HG03045 (cell line): ENCODE data around the gene DPEP1.
A peak's percentile ranks its signal among the peaks of the same experiment; 100 is the strongest.

ENCODE experiments used
- ATAC-seq: cut with Tn5 transposase; IDR thresholded peaks from one replicate; pipeline ENCODE4 v1.9.1; 2021; ENCODE audit warnings: mild to moderate bottlenecking, moderate library complexity; ENCODE audit not compliant: unreplicated experiment

The DPEP1 gene

DNA sequence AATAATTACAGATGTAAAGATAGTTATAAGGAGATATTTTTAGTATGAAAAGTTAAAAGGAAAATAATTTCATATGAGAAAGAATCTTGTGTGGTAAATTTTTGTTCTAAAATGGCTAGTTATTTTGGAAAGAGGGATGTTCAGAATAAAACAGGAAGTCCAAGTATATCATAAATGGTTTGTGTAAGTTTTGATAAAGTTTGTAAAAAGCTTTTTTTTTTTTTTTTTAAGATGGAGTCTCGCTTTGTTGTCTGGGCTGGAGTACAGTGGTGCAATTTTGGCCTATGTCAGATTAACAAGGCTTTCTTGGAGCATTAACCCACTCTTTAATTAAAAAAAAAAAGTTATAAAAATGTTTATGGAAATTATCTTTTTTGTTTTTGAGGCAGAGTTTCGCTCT is 64.8 kb downstream of the DPEP1 start:
- no peak for ATAC-seq

DNA sequence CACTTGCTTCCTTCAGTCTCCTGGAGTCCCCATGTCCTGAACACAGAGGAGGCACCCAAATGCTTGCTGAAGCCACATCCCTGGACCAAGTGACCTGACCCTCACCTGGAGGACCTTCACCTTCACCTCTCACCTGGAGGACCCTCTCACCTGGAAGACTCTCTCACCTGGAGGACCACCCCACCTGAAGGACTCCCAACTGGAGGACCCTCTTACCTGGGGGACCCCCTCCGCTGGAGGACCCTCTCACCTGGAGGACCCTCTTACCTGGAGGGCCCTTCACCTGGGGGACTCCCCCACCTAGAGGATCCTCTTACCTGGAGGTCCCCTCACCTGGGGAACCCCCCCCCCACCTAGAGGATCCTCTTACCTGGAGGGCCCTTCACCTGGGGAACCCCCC is 72.5 kb downstream of the DPEP1 start:
- ATAC-seq = no peak

DNA sequence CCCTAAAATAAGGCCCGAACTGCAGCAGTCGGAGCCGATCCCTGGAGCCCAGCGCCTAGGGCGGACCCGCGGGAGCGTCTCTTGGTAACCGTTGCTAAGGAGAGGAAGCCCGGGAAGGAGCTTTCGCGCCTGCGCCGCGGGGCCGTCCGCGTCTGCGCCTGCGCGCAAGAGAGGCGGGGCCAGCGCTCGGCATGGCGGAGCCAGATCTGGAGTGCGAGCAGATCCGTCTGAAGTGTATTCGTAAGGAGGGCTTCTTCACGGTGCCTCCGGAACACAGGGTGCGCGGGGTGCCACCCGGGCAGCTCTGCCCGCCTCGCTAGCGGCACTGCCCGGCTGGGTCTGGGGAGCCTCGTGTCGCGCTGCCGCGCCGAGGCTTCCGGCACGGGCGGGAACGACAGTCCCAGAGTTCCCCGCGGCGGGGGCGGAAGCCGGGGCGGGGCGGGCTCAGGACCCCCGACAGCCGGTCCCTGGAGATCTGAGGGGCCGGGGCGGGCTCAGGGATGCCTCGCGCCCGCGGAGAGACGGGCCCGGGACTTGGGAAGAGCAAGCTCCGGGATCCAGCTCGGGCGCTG is 73.2 kb downstream of the DPEP1 start, which contains the start of gene CDK10:
CDK10 (plus strand) TSS at position 170 of the 572 bp plus-strand sequence; CDS start at position 192, 22 bp downstream.
- ATAC-seq = peak; percentile 73

DNA sequence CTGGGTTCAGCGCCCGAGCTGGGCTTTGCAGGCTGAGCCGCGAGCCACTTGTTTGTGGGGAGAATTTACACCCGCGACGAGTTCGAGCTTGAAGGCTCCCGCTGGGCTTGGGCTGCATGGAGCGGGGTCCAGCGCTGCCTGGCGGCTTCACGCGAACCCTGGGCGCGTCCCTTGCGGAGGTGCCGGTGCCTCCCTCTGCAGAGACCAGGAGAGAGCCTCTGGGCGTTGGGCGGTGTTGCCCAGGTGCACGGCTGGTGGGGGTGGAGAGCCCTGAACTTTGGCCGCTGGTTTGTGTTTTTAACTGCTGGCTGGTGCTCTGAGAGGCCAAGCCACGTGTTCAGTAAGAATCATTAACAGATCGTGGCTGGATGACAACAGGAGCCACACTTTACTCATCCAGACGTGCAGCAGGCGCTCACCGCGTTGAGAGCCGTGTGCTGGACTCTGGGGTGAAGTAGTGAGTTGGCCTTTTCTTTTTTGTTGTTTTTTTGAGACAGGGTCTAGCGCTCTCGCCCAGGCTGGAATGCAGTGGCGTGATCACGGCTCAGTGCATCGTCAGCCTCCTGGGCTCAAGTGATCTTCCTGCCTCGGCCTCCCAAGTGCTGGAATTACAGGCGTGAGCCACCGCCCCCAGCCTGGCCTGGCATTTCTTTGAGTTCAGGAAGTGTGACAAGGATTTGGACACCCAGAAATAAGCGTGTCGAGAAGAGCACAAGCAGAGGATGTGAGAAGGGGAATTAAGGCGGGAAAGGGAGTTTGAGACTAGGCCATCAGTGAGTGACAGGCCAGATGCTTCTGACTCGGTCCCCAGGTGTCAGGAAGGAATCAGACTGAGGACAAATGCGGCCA is 73.9 kb downstream of the DPEP1 start:
- ATAC-seq = peak; percentile 34
